ENCODE data around the gene RBMS1.
A peak's percentile ranks its signal among the peaks of the same experiment; 100 is the strongest.

RBMS1 gene

DNA sequence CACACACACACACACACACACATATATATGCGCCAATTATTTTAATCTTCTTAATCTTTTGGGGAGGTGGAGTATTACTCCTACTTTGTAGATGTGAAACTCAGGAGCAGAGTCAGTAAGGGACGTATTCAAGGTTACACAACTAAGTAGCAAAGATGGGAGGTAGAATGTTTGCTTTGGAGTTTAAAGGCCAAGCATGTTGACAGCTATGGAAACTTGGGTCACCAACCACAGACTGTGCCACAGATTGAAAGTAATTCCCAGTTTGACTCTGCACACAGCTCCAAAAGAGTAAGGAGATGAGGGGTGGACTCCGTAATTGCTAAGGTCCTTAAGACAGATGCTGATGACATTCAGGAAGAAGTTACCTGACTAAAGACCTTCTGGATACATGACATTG is 168.7 kb downstream of the RBMS1 start:
- TF ChIP-seq, protein P1, sequence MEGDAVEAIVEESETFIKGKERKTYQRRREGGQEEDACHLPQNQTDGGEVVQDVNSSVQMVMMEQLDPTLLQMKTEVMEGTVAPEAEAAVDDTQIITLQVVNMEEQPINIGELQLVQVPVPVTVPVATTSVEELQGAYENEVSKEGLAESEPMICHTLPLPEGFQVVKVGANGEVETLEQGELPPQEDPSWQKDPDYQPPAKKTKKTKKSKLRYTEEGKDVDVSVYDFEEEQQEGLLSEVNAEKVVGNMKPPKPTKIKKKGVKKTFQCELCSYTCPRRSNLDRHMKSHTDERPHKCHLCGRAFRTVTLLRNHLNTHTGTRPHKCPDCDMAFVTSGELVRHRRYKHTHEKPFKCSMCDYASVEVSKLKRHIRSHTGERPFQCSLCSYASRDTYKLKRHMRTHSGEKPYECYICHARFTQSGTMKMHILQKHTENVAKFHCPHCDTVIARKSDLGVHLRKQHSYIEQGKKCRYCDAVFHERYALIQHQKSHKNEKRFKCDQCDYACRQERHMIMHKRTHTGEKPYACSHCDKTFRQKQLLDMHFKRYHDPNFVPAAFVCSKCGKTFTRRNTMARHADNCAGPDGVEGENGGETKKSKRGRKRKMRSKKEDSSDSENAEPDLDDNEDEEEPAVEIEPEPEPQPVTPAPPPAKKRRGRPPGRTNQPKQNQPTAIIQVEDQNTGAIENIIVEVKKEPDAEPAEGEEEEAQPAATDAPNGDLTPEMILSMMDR (IDR thresholded peaks at IDR 0.05; ENCODE audit: low read depth, low read length) = no peak
- no peak for TF ChIP-seq EZH2phosphoT487 (IDR thresholded peaks at IDR 0.05; ENCODE audit: low read depth)
- no peak overlapping the region for H3K4me3 ChIP-seq (ENCODE audit: low read length)
- no peaks in the 10 kb centered on the region for H3K27me3 ChIP-seq (ENCODE audit: low read depth, low read length)
- no peaks in the 10 kb centered on the region for H3K79me2 ChIP-seq (ENCODE audit: low read length)
- H3K9ac ChIP-seq (ENCODE audit: low read length) = no peak overlapping the region
- no peak overlapping the region for H2AFZ ChIP-seq (ENCODE audit: low read depth, low read length)
- H3K9me3 ChIP-seq (ENCODE audit: insufficient read depth, low read length) = no peaks in the 10 kb centered on the region
- H3K36me3 ChIP-seq (replicated peaks; ENCODE audit: low read depth, low read length) = no peaks in the 10 kb centered on the region
- peaks cover 16% of the 10 kb centered on the region for H3K4me1 ChIP-seq (ENCODE audit: low read length)
- H3K27ac ChIP-seq (ENCODE audit: low read length) = no peak overlapping the region
- H4K20me1 ChIP-seq (ENCODE audit: insufficient read depth, low read length) = no peaks in the 10 kb centered on the region
- no peak overlapping the region for H3K4me2 ChIP-seq (ENCODE audit: low read length)

DNA sequence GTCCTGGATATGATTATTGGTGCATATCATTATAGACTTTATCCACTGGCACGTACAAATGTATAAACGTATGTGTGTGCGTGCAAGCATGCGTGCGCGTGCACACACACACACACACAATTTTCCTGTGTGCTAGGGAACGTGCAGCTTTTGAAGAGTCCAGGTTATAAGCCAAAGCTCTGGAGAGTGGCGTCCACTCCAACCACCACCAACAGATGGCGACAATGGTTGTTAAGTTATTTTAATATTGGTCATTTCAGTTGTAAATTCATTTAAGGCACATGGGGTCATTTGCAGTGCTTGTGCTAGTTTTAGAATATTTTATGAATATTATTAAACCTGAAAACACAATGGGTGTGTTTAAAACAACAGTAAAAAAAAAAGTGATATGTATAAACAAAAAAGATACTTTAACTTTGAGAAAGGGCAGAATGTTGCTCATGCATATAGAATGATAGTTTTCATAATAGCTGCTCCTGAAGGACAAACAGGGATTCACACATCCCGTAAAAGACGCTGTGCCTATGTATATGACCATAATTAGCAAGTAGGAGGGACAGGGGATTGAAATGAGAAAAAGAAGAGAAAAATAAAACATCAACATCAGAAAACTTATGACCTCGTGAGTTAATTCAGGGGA is 169.3 kb downstream of the RBMS1 start:
- no peaks in the 10 kb centered on the region for H4K20me1 ChIP-seq (ENCODE audit: insufficient read depth, low read length)
- H2AFZ ChIP-seq (ENCODE audit: low read depth, low read length) = no peak overlapping the region
- TF ChIP-seq, protein P1 (IDR thresholded peaks at IDR 0.05; ENCODE audit: low read depth, low read length) = peak; percentile 80
- TF ChIP-seq EZH2phosphoT487 (IDR thresholded peaks at IDR 0.05; ENCODE audit: low read depth) = no peak
- no peaks in the 10 kb centered on the region for H3K36me3 ChIP-seq (replicated peaks; ENCODE audit: low read depth, low read length)
- no peaks in the 10 kb centered on the region for H3K27me3 ChIP-seq (ENCODE audit: low read depth, low read length)
- H3K27ac ChIP-seq (ENCODE audit: low read length) = no peak overlapping the region
- H3K4me3 ChIP-seq (ENCODE audit: low read length) = no peak overlapping the region
- peaks cover 16% of the 10 kb centered on the region for H3K4me1 ChIP-seq (ENCODE audit: low read length)
- H3K9ac ChIP-seq (ENCODE audit: low read length) = no peak overlapping the region
- no peak overlapping the region for H3K4me2 ChIP-seq (ENCODE audit: low read length)
- no peaks in the 10 kb centered on the region for H3K79me2 ChIP-seq (ENCODE audit: low read length)
- no peaks in the 10 kb centered on the region for H3K9me3 ChIP-seq (ENCODE audit: insufficient read depth, low read length)

DNA sequence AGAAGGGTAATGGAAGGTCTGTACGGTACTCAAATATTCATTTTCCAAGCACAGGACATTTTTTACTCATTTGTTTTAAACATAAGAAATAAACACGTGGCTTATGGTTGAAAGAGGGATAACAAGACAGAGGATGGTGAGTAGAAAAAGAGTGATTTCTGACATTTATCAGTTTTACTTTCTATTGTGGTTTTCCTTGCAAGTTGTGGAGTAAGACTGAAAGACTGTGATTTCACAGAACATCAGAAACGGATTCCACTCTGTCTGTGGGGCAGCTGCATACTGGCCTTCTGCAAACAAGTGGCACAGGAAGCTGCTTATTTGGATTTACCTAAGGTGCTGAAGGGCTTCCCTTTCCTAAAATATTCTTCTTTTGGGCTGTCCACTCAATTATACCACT is 171.3 kb downstream of the RBMS1 start:
- H3K79me2 ChIP-seq (ENCODE audit: low read length) = no peaks in the 10 kb centered on the region
- no peaks in the 10 kb centered on the region for H3K36me3 ChIP-seq (replicated peaks; ENCODE audit: low read depth, low read length)
- peaks cover 14% of the 10 kb centered on the region for H3K4me1 ChIP-seq (ENCODE audit: low read length)
- H3K9me3 ChIP-seq (ENCODE audit: insufficient read depth, low read length) = no peaks in the 10 kb centered on the region
- no peaks in the 10 kb centered on the region for H4K20me1 ChIP-seq (ENCODE audit: insufficient read depth, low read length)
- no peak overlapping the region for H3K9ac ChIP-seq (ENCODE audit: low read length)
- no peaks in the 10 kb centered on the region for H3K27me3 ChIP-seq (ENCODE audit: low read depth, low read length)
- TF ChIP-seq EZH2phosphoT487 (IDR thresholded peaks at IDR 0.05; ENCODE audit: low read depth) = no peak
- TF ChIP-seq, protein P1 (IDR thresholded peaks at IDR 0.05; ENCODE audit: low read depth, low read length) = no peak
- H3K27ac ChIP-seq (ENCODE audit: low read length) = no peak overlapping the region
- no peak overlapping the region for H3K4me2 ChIP-seq (ENCODE audit: low read length)
- no peak overlapping the region for H2AFZ ChIP-seq (ENCODE audit: low read depth, low read length)
- H3K4me3 ChIP-seq (ENCODE audit: low read length) = no peak overlapping the region

DNA sequence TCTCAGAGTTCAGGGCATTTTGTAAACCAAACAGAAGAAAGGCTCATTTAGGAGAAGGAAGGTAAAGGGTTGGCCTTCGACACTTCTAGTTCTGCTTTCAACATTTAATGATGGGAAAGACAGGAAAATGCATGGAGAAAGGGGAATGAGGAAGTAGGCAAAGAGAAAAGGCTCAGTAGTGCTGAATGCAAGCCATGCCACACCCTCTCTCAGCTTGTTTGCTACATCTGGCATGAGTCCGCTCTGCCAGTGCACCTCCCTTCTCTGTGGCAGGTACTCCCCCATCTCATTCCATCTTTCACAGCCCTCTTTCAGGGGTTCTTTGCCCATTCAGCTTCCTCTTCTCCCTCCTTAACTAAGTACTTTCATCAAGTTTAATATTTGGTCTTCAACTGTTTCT is 172.6 kb downstream of the RBMS1 start:
- Histone ChIP-seq H3K27ac (ENCODE audit: low read length) (no peak overlapping the region), H3K27me3 (ENCODE audit: low read depth, low read length) (no peaks in the 10 kb centered on the region), H3K79me2 (ENCODE audit: low read length) (no peaks in the 10 kb centered on the region), H3K9ac (ENCODE audit: low read length) (no peak overlapping the region), H3K4me2 (ENCODE audit: low read length) (no peak overlapping the region), H2AFZ (ENCODE audit: low read depth, low read length) (no peak overlapping the region), H3K36me3 (replicated peaks; ENCODE audit: low read depth, low read length) (no peaks in the 10 kb centered on the region), H3K4me3 (ENCODE audit: low read length) (no peak overlapping the region), H3K4me1 (ENCODE audit: low read length) (peaks cover 14% of the 10 kb centered on the region), H4K20me1 (ENCODE audit: insufficient read depth, low read length) (no peaks in the 10 kb centered on the region), H3K9me3 (ENCODE audit: insufficient read depth, low read length) (no peaks in the 10 kb centered on the region)
- TF ChIP-seq EZH2phosphoT487 (IDR thresholded peaks at IDR 0.05; ENCODE audit: low read depth) = no peak
- TF ChIP-seq, protein P1 (IDR thresholded peaks at IDR 0.05; ENCODE audit: low read depth, low read length) = no peak

All from OCI-LY3 (cell line).